HG02763 (cell line): Measurements from ENCODE around the gene NEUROG1.
"Not testable (repeated sequence)": the region's sequence is repeated elsewhere in the genome, so short reads cannot be mapped to it uniquely, and the experiment has no call there.

Experiments
- ATAC-seq: cut with Tn5 transposase; IDR thresholded peaks from one replicate; pipeline ENCODE4 v1.9.1; 2021; ENCODE audit warnings: mild to moderate bottlenecking, moderate library complexity; ENCODE audit not compliant: unreplicated experiment

The NEUROG1 gene

DNA sequence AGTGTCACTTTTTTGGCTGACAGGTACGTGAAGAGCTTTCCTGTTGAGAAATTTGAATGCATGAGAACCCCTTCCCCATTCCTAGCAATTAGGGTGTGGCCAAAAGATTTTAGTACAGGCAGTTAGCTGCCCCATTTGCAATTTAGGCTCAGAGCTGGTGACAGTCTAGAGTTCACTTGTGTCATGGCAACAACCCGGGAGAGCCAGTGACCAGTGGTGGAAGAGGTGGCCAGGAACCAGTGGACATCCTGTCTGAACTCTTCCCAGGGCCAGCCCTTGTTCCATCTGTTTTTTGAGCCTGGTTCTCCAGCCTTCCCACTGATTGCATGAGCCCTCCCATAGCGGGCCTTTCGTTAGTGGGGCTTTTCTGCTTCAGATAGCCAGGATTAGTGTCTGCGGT is 2.5 kb upstream of the NEUROG1 start:
- ATAC-seq: no peak

DNA sequence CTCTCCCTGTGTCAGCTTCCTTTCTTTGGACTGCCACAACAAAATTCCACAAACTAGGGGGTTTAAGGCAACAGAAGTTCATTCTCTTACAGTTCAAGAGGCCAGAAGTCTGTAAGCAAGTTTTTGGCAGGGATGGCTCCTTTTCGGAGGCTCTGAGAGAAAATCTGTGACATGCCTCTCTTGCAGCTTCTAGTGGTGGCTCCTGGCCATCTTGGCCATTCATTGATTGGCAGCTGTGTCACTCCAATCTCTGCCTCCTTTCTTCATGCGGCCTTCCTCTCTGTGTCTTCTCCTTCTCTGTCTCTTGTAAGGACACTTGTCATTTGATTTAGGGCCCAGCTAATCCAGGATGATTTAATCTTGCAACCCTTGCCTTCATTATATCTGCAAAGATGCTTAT is 2.0 kb upstream of the NEUROG1 start:
- ATAC-seq: no peak

DNA sequence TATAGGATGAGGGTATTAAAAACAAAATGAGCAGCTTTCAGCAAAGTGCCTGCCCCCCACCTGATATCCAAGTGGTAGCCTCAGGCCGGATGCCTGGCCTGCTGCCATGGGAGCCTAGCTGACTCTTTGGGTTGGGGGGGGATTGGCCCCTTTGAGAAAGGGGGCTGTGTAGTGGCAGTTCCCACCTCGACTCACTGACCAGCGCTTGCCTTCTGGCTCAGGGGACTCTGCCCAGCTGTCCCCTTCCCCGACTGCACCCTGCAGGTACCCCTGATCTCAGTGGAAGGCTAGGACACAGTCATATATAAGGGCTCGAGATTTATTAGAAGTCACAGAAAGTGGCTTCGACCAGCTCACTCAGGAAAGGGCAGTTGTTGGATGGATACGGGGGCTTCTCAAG is 1.5 kb upstream of the NEUROG1 start:
- no peak for ATAC-seq

DNA sequence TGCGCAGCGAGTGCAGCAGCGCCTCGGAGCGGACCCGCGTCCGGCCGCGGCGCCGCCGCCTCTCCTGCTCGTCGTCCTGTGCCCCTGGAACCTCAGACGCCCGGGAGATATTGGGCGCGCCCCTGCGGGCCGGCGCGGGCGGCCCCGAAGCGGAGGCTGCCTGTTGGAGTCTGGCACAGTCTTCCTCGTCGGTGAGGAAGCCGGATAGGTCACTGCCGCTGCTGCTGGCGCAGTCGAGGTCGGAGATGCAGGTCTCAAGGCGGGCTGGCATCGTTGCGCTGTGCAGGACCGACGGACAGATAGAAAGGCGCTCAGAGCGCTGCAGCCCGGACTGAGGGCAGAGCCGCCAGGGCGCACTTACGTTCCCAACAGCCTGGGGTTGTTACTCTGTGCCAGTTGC is 344 bp downstream of the NEUROG1 start:
- no peak for ATAC-seq

- no peak for ATAC-seq
Measured at GRCh38 chr5:135534609-135535419, 950 bp downstream of the NEUROG1 start.

DNA sequence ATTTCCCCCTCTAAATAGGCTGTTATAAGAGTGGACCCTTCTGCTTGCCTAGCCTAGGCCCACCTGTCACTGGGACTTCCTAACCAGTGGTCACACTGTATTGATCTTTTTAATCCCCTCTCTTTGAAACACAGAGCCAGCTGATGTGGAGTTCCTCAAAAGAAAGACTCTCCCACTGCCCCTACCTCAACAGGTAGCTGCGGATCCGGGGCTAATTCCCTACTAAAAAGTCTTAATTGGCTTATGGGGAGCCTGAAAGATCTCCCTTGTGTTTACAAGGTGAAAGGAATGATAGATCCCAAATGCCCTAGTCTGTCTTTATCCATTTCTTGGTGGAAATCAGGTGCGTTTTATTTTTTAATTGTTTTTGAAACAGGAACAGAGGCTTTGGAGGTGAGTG is 2.0 kb downstream of the NEUROG1 start:
- no peak for ATAC-seq

GRCh38 chr5:135533334-135533733 is 2.4 kb downstream of the NEUROG1 start:
- no peak for ATAC-seq

DNA sequence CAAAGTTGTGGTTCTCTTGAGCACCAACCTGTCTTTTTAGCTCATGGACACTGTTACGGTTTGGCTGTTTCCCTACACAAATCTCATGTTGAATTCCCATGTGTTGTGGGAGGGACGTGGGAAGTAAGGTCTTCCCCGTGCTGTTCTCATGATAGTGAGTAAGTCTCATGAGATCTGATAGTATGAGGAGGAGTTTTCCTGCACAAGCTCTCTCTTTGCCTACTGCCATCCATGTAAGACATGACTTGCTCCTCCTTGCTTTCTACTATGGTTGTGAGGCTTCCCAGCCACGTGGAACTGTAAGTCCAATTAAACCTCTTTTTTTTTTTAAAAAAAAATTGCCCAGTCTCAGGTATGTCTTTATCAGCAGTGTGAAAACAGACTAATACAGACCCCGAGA is 6.2 kb downstream of the NEUROG1 start:
- ATAC-seq: not testable (repeated sequence)

- no peak for ATAC-seq
Measured at GRCh38 chr5:135526924-135527323, 8.8 kb downstream of the NEUROG1 start.

GRCh38 chr5:135521964-135522363 is 13.8 kb downstream of the NEUROG1 start:
- no peak for ATAC-seq

GRCh38 chr5:135517631-135518030 is 18.1 kb downstream of the NEUROG1 start:
- no peak for ATAC-seq

- no peak for ATAC-seq
Measured at GRCh38 chr5:135514116-135514515, 21.6 kb downstream of the NEUROG1 start.

- ATAC-seq: no peak
Measured at GRCh38 chr5:135511761-135512575, 23.8 kb downstream of the NEUROG1 start.

- no peak for ATAC-seq
Measured at GRCh38 chr5:135509995-135510394, 25.8 kb downstream of the NEUROG1 start.

GRCh38 chr5:135508496-135509005 is 27.2 kb downstream of the NEUROG1 start:
- ATAC-seq: no peak

- no peak for ATAC-seq
Measured at GRCh38 chr5:135505973-135506372, 29.8 kb downstream of the NEUROG1 start.

DNA sequence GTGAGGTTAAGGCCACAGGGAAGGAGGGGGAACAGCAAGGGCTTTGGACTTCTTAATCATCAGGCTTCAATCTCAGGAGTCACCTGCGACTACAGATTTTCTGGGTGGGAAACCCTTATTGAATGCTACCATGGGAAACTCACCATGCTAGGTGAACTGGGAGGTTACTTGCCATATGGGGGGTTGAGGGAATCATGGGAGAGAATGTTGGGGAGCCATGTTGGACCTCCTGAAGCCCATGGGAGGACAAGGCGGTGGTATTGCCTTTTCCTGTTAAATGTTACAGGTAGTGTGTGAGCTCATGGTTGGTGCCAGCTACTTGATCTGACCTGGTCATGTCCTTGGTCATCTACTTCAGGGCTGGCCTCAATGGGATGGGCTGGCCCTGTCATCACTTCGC is 31.4 kb downstream of the NEUROG1 start:
- no peak for ATAC-seq

GRCh38 chr5:135503871-135504270 is 31.9 kb downstream of the NEUROG1 start:
- ATAC-seq: no peak

- ATAC-seq: no peak
Measured at GRCh38 chr5:135502836-135503520, 32.8 kb downstream of the NEUROG1 start.

- no peak for ATAC-seq
Measured at GRCh38 chr5:135501965-135502364, 33.8 kb downstream of the NEUROG1 start.

DNA sequence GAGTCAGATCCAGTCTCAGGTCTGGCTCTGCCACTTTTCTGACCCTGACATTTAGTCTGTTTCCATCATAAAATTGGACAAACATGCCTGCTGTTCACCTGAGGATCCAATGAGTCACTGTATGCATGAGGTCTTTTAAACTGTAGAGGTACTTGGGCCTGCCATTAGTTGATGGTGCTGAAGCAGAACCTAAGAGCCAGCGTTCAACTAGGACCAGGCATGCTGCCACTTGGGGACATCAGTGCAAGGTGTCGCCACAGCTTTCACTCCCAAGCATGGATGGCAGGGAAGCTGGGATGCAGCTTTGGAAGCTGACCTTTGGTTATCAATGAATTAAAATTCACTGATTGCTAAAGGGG is 37.1 kb downstream of the NEUROG1 start:
- no peak for ATAC-seq
